Measurements from ENCODE around the gene SLC8B1. TPM values are rescaled to one million over a fixed set of nuclear protein-coding genes. Genes with fewer than 3 reads are reported as not detected.

SLC8B1 gene
- total and polyA plus RNA-seq, 4 donors, result 9.9 to 23.8 (median 14.2) TPM

DNA sequence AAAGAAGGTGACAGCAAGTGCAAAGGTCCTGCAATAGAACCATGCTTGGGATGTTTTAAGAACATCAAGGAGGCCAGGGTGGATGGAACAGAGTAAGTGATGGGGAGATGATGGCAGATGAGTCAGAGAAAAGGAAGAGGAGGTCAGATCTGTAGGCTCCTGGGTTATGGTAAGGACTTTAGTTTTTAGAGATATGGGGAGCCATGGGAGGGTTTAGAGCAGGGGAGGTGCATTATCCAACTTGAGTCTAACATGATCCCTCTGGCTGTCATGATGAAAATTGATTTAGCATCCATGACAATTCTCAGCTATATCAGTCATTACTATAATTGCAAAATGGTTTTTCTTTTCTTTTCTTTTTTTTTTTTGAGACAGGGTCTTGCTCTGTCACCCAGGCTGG lies 16.2 kb upstream of the SLC8B1 start:
- no peaks in the 10 kb centered on the region for H3K27me3 ChIP-seq (ENCODE audit: control insufficient read depth in 4 of 4, insufficient read depth in 4 of 4, low read length in 3 of 4)
- no peak for DNase-seq (ENCODE audit: low spot score)
- no peak overlapping the region for H3K27ac ChIP-seq (ENCODE audit: low read depth in 1 of 2, low read length in 2 of 2)
- no peak overlapping the region for H3K4me3 ChIP-seq (ENCODE audit: low read depth in 1 of 3, low read length in 3 of 3)
- H3K9me3 ChIP-seq (ENCODE audit: control insufficient read depth in 4 of 4, low read length in 3 of 4), result no peaks in the 10 kb centered on the region
- no peaks in the 10 kb centered on the region for H3K36me3 ChIP-seq (ENCODE audit: control insufficient read depth in 4 of 4, insufficient read depth in 3 of 4, low read depth in 1 of 4, low read length in 3 of 4)
- H3K4me1 ChIP-seq (ENCODE audit: control insufficient read depth in 4 of 4, insufficient read depth in 4 of 4, low read length in 3 of 4), result no peaks in the 10 kb centered on the region
- no peak overlapping the region for H3K9ac ChIP-seq (ENCODE audit: low read depth in 1 of 2, low read length in 2 of 2)
- TF ChIP-seq, protein P1, sequence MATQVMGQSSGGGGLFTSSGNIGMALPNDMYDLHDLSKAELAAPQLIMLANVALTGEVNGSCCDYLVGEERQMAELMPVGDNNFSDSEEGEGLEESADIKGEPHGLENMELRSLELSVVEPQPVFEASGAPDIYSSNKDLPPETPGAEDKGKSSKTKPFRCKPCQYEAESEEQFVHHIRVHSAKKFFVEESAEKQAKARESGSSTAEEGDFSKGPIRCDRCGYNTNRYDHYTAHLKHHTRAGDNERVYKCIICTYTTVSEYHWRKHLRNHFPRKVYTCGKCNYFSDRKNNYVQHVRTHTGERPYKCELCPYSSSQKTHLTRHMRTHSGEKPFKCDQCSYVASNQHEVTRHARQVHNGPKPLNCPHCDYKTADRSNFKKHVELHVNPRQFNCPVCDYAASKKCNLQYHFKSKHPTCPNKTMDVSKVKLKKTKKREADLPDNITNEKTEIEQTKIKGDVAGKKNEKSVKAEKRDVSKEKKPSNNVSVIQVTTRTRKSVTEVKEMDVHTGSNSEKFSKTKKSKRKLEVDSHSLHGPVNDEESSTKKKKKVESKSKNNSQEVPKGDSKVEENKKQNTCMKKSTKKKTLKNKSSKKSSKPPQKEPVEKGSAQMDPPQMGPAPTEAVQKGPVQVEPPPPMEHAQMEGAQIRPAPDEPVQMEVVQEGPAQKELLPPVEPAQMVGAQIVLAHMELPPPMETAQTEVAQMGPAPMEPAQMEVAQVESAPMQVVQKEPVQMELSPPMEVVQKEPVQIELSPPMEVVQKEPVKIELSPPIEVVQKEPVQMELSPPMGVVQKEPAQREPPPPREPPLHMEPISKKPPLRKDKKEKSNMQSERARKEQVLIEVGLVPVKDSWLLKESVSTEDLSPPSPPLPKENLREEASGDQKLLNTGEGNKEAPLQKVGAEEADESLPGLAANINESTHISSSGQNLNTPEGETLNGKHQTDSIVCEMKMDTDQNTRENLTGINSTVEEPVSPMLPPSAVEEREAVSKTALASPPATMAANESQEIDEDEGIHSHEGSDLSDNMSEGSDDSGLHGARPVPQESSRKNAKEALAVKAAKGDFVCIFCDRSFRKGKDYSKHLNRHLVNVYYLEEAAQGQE (IDR thresholded peaks at IDR 0.05), result no peak
- TF ChIP-seq RXRA (IDR thresholded peaks at IDR 0.05) (no peak), GABPA (IDR thresholded peaks at IDR 0.05 in 1 of 2, conservative IDR thresholded peaks at IDR 0.05 in 1 of 2) (no peak), NR2F2 (IDR thresholded peaks at IDR 0.05) (no peak), HNF4G (IDR thresholded peaks at IDR 0.05) (no peak), FOXA2 (IDR thresholded peaks at IDR 0.05) (no peak), YY1 (IDR thresholded peaks at IDR 0.05) (no peak), RAD21 (IDR thresholded peaks at IDR 0.05) (no peak), JUND (IDR thresholded peaks at IDR 0.05) (no peak), SP1 (IDR thresholded peaks at IDR 0.05) (no peak), TAF1 (conservative IDR thresholded peaks at IDR 0.05) (no peak), HNF4A (conservative IDR thresholded peaks at IDR 0.05) (no peak)
- TF ChIP-seq, protein P2, sequence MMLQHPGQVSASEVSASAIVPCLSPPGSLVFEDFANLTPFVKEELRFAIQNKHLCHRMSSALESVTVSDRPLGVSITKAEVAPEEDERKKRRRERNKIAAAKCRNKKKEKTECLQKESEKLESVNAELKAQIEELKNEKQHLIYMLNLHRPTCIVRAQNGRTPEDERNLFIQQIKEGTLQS (IDR thresholded peaks at IDR 0.05), result no peak
- TF ChIP-seq, protein P3, sequence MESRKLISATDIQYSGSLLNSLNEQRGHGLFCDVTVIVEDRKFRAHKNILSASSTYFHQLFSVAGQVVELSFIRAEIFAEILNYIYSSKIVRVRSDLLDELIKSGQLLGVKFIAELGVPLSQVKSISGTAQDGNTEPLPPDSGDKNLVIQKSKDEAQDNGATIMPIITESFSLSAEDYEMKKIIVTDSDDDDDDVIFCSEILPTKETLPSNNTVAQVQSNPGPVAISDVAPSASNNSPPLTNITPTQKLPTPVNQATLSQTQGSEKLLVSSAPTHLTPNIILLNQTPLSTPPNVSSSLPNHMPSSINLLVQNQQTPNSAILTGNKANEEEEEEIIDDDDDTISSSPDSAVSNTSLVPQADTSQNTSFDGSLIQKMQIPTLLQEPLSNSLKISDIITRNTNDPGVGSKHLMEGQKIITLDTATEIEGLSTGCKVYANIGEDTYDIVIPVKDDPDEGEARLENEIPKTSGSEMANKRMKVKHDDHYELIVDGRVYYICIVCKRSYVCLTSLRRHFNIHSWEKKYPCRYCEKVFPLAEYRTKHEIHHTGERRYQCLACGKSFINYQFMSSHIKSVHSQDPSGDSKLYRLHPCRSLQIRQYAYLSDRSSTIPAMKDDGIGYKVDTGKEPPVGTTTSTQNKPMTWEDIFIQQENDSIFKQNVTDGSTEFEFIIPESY (IDR thresholded peaks at IDR 0.05), result no peak
- TF ChIP-seq, protein P4, sequence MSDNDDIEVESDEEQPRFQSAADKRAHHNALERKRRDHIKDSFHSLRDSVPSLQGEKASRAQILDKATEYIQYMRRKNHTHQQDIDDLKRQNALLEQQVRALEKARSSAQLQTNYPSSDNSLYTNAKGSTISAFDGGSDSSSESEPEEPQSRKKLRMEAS (IDR thresholded peaks at IDR 0.05), result no peak
- TF ChIP-seq, protein P5, sequence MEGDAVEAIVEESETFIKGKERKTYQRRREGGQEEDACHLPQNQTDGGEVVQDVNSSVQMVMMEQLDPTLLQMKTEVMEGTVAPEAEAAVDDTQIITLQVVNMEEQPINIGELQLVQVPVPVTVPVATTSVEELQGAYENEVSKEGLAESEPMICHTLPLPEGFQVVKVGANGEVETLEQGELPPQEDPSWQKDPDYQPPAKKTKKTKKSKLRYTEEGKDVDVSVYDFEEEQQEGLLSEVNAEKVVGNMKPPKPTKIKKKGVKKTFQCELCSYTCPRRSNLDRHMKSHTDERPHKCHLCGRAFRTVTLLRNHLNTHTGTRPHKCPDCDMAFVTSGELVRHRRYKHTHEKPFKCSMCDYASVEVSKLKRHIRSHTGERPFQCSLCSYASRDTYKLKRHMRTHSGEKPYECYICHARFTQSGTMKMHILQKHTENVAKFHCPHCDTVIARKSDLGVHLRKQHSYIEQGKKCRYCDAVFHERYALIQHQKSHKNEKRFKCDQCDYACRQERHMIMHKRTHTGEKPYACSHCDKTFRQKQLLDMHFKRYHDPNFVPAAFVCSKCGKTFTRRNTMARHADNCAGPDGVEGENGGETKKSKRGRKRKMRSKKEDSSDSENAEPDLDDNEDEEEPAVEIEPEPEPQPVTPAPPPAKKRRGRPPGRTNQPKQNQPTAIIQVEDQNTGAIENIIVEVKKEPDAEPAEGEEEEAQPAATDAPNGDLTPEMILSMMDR (IDR thresholded peaks at IDR 0.05; ENCODE audit: low read depth, low read length, missing input control), result no peak
